Panc1 (cell line): ENCODE results near the gene CGNL1. TPM values are rescaled to one million over a fixed set of nuclear protein-coding genes. Genes with fewer than 3 reads are reported as not detected.

Experiments used
- ATAC-seq: fragments of 200-7000 bp; cut with Tn5 transposase; 2 replicates; pipeline ENCODE4 v1.9.1; 2020; ENCODE audit warnings: mild to moderate bottlenecking, moderate library complexity
- BruUV-seq: library from RNA; stranded (reverse); fragments of 400-500 nt; replicated peaks from 2 replicates; lab custom pipeline; 2021; lab: Mats Ljungman, UMichigan
- CTCF ChIA-PET: fragments of 300-600 bp; sonication (Branson Sonifier 250); formaldehyde crosslinking; loops from one replicate; lab custom pipeline; 2022; ENCODE audit warnings: antibody characterized with exemption; lab: Charles Lee
- POLR2A ChIA-PET: fragments of 300-600 bp; sonication (Branson Sonifier 250); formaldehyde crosslinking; loops from one replicate; lab custom pipeline; 2022; ENCODE audit warnings: antibody characterized with exemption; lab: Charles Lee
- DNase-seq: peaks from one replicate; pipeline ENCODE4 v3.0.0-alpha.2; 2010; ENCODE audit warnings: low read depth, low spot score
- H3K27ac ChIP-seq: 2 replicates; pipeline ENCODE4 v1.5.1; 2011; ENCODE audit warnings: mild to moderate bottlenecking, low read length, inconsistent platforms
- H3K27me3 ChIP-seq: fragments of 200-500 bp; sonication (Bioruptor generic); 2 replicates; pipeline ENCODE4 v1.6.0; 2014; ENCODE audit warnings: low read length, inconsistent platforms; ENCODE audit not compliant: control insufficient read depth, insufficient read depth
- H3K36me3 ChIP-seq: fragments of 200-500 bp; sonication (Bioruptor generic); 2 replicates; pipeline ENCODE4 v1.5.1; 2014; ENCODE audit warnings: inconsistent platforms, mild to moderate bottlenecking, low read length, moderate library complexity; ENCODE audit not compliant: control insufficient read depth, insufficient read depth
- H3K4me1 ChIP-seq: 2 replicates; pipeline ENCODE4 v1.5.1; 2011; ENCODE audit warnings: inconsistent platforms, mild to moderate bottlenecking, low read length, moderate library complexity; ENCODE audit not compliant: control insufficient read depth, insufficient read depth
- H3K4me3 ChIP-seq, 2 experiments: 2 replicates each; pipeline ENCODE4 v1.5.1; 2011 to 2012; ENCODE audit warnings: low read depth in 2 of 2, low read length in 2 of 2, mild to moderate bottlenecking in 2 of 2, inconsistent platforms in 1 of 2, moderate library complexity in 1 of 2
- H3K9me3 ChIP-seq: fragments of 200-500 bp; sonication (Bioruptor generic); 2 replicates; pipeline ENCODE4 v1.5.1; 2014; ENCODE audit warnings: low read depth, mild to moderate bottlenecking, inconsistent platforms, low read length, moderate library complexity; ENCODE audit not compliant: control insufficient read depth, insufficient read depth
- CTCF ChIP-seq: fragments of 450-650 bp; IDR thresholded peaks from 2 replicates; pipeline ENCODE4 v1.5.1; 2017; ENCODE audit warnings: mild to moderate bottlenecking
- POLR2AphosphoS5 ChIP-seq: IDR thresholded peaks from 2 replicates; pipeline ENCODE4 v1.6.1; 2012; ENCODE audit warnings: mild to moderate bottlenecking, low read depth, low read length, moderate library complexity
- REST ChIP-seq, 2 experiments: IDR thresholded peaks; 2 replicates each; pipeline ENCODE4 v1.6.1; 2011 to 2012; ENCODE audit warnings: low read depth in 2 of 2, control low read depth in 1 of 2, low read length in 1 of 2, mild to moderate bottlenecking in 1 of 2, moderate library complexity in 1 of 2; ENCODE audit not compliant: insufficient read depth in 1 of 2
- SIN3A ChIP-seq: IDR thresholded peaks from 2 replicates; pipeline ENCODE4 v1.6.1; 2012; ENCODE audit warnings: low read depth, mild to moderate bottlenecking, low read length, moderate library complexity, borderline replicate concordance; ENCODE audit not compliant: insufficient read depth
- TCF7L2 ChIP-seq: IDR thresholded peaks from 2 replicates; pipeline ENCODE4 v1.6.1; 2011; ENCODE audit warnings: mild to moderate bottlenecking, low read depth, low read length, inconsistent platforms
- in situ Hi-C: cut with HindIII; loops from 2 replicates; pipeline ENCODE4 v1.10.0; 2016; ENCODE audit warnings: low sequenced_read_pairs, low pct_unique_long_range_greater_than_20kb
- intact Hi-C: fragments of 100-400 bp; cut with micrococcal nuclease; formaldehyde crosslinking; loops from one replicate; pipeline ENCODE4 v1.10.0; 2022; ENCODE audit not compliant: unreplicated experiment
- total RNA-seq: library from RNA; stranded (reverse); gene quantifications from one replicate; pipeline ENCODE4 v1.2.1, GENCODE V29; 2021; ENCODE audit not compliant: unreplicated experiment

CGNL1 gene
- total RNA-seq, 1 experiment from 2014 or later, result 3.5 TPM

- no TSS peak for BruUV-seq
- DNase-seq, result no peak
- no peaks in the 10 kb centered on the region for H3K36me3 ChIP-seq
- ChIA-PET CTCF (no interaction called here), POLR2A (no interaction called here)
- intact Hi-C loops, result no loop called here
- no peaks in the 10 kb centered on the region; the same call in 1 of the 2 replicates for H3K4me1 ChIP-seq
- no peak for TF ChIP-seq POLR2AphosphoS5
- TF ChIP-seq CTCF, result no peak
- no peak for TF ChIP-seq REST (IDR thresholded peaks at IDR 0.05; ENCODE audit: insufficient read depth in 1 of 2, low read depth in 2 of 2, low read length in 1 of 2)
- no peak for TF ChIP-seq TCF7L2
- no peak for TF ChIP-seq SIN3A
- ATAC-seq, result no peak
- H3K4me3 ChIP-seq, result no peak overlapping the region
- H3K9me3 ChIP-seq, result no peaks in the 10 kb centered on the region
- peaks cover 4% of the 10 kb centered on the region for H3K27me3 ChIP-seq
- in situ Hi-C loops, result no loop called here
- H3K27ac ChIP-seq, result no peak overlapping the region
Observed at GRCh38 chr15:57533448-57533799, 157.1 kb downstream of the CGNL1 start.

- no peak for ATAC-seq
- Histone ChIP-seq H3K27ac (no peak overlapping the region), H3K9me3 (no peaks in the 10 kb centered on the region), H3K27me3 (peaks cover 4% of the 10 kb centered on the region), H3K4me3 (no peak overlapping the region), H3K36me3 (no peaks in the 10 kb centered on the region), H3K4me1 (no peaks in the 10 kb centered on the region; the same call in 1 of the 2 replicates)
- ChIA-PET POLR2A (no interaction called here), CTCF (no interaction called here)
- BruUV-seq, result no TSS peak
- no peak for DNase-seq
- in situ Hi-C loops, result no loop called here
- TF ChIP-seq POLR2AphosphoS5, result no peak
- TF ChIP-seq SIN3A, result no peak
- TF ChIP-seq REST (IDR thresholded peaks at IDR 0.05; ENCODE audit: insufficient read depth in 1 of 2, low read depth in 2 of 2, low read length in 1 of 2), result no peak
- TF ChIP-seq CTCF, result no peak
- TF ChIP-seq TCF7L2, result no peak
- intact Hi-C loops, result no loop called here
Observed at GRCh38 chr15:57534281-57534680, 158.0 kb downstream of the CGNL1 start.
